NT2/D1 (cell line): ENCODE data around the gene SLC35A4.

Experiments used
- DNase-seq: peaks from one replicate; pipeline ENCODE4 v3.0.0-alpha.2; 2011; ENCODE audit warnings: low read depth, low spot score
- H3K27me3 ChIP-seq: 2 replicates; pipeline ENCODE4 v1.6.0; 2011; ENCODE audit warnings: mild to moderate bottlenecking; ENCODE audit not compliant: insufficient read length, insufficient read depth
- H3K36me3 ChIP-seq: 2 replicates; pipeline ENCODE4 v1.6.1; 2011; ENCODE audit warnings: mild to moderate bottlenecking, low read length, mixed read lengths; ENCODE audit not compliant: insufficient read depth, insufficient read length
- H3K4me1 ChIP-seq: 2 replicates; pipeline ENCODE4 v1.5.1; 2011; ENCODE audit not compliant: insufficient read depth, insufficient read length
- H3K4me3 ChIP-seq: 2 replicates; pipeline ENCODE4 v1.5.1; 2011; ENCODE audit warnings: low read depth; ENCODE audit not compliant: insufficient read length
- H3K9ac ChIP-seq: 2 replicates; pipeline ENCODE4 v1.6.0; 2011; ENCODE audit warnings: low read depth; ENCODE audit not compliant: insufficient read length
- H3K9me3 ChIP-seq: 2 replicates; pipeline ENCODE4 v1.5.1; 2011; ENCODE audit warnings: mild to moderate bottlenecking, low read length; ENCODE audit not compliant: insufficient read depth
- SUZ12 ChIP-seq: IDR thresholded peaks from 2 replicates; pipeline ENCODE4 v1.6.1; 2011; ENCODE audit not compliant: insufficient read length, insufficient read depth; ENCODE audit errors: extremely low read depth
- YY1 ChIP-seq: IDR thresholded peaks from 2 replicates; pipeline ENCODE4 v1.6.1; 2011; ENCODE audit not compliant: insufficient read length, insufficient read depth
- ZNF274 ChIP-seq: IDR thresholded peaks from 2 replicates; pipeline ENCODE4 v1.6.1; 2011; ENCODE audit warnings: mild to moderate bottlenecking, low read depth, low read length

SLC35A4 gene

GRCh38 chr5:140568443-140569063 is 3.9 kb downstream of the SLC35A4 start:
- H3K4me3 ChIP-seq, result no peak overlapping the region
- H3K36me3 ChIP-seq, result peaks cover 36% of the 10 kb centered on the region
- H3K9ac ChIP-seq, result no peak overlapping the region
- DNase-seq, result no peak
- no peaks in the 10 kb centered on the region for H3K27me3 ChIP-seq
- H3K4me1 ChIP-seq, result peaks cover 9% of the 10 kb centered on the region
- TF ChIP-seq YY1 (no peak), SUZ12 (no peak), ZNF274 (no peak)
- H3K9me3 ChIP-seq, result no peaks in the 10 kb centered on the region

GRCh38 chr5:140569197-140569596 is 4.6 kb downstream of the SLC35A4 start:
- Histone ChIP-seq H3K9ac (no peak overlapping the region), H3K36me3 (peaks cover 36% of the 10 kb centered on the region), H3K4me1 (peaks cover 9% of the 10 kb centered on the region), H3K4me3 (no peak overlapping the region), H3K9me3 (no peaks in the 10 kb centered on the region), H3K27me3 (no peaks in the 10 kb centered on the region)
- no peak for TF ChIP-seq SUZ12
- DNase-seq, result no peak

GRCh38 chr5:140570058-140570457 is 5.4 kb downstream of the SLC35A4 start:
- H3K4me3 ChIP-seq, result no peak overlapping the region
- no peak overlapping the region for H3K9ac ChIP-seq
- H3K4me1 ChIP-seq, result peaks cover 11% of the 10 kb centered on the region
- no peaks in the 10 kb centered on the region for H3K9me3 ChIP-seq
- no peak for DNase-seq
- H3K36me3 ChIP-seq, result peaks cover 36% of the 10 kb centered on the region
- H3K27me3 ChIP-seq, result no peaks in the 10 kb centered on the region
- TF ChIP-seq ZNF274 (no peak), YY1 (no peak), SUZ12 (no peak)

- Histone ChIP-seq H3K9ac (no peak overlapping the region), H3K27me3 (no peaks in the 10 kb centered on the region), H3K9me3 (no peaks in the 10 kb centered on the region), H3K36me3 (peaks cover 36% of the 10 kb centered on the region), H3K4me3 (no peak overlapping the region), H3K4me1 (peaks cover 11% of the 10 kb centered on the region)
- no peak for TF ChIP-seq YY1
- no peak for TF ChIP-seq SUZ12
- no peak for TF ChIP-seq ZNF274
- DNase-seq, result no peak
Measured at GRCh38 chr5:140570488-140570887, 5.9 kb downstream of the SLC35A4 start.

GRCh38 chr5:140571105-140571504 is 6.5 kb downstream of the SLC35A4 start:
- no peak for DNase-seq
- H3K27me3 ChIP-seq, result no peaks in the 10 kb centered on the region
- H3K9me3 ChIP-seq, result no peaks in the 10 kb centered on the region
- peaks cover 32% of the 10 kb centered on the region for H3K36me3 ChIP-seq
- no peak for TF ChIP-seq YY1
- TF ChIP-seq SUZ12, result no peak
- TF ChIP-seq ZNF274, result no peak
- H3K4me1 ChIP-seq, result peaks cover 10% of the 10 kb centered on the region
- H3K9ac ChIP-seq, result no peak overlapping the region
- no peak overlapping the region for H3K4me3 ChIP-seq

- H3K9ac ChIP-seq, result no peak overlapping the region
- no peaks in the 10 kb centered on the region for H3K9me3 ChIP-seq
- no peak for DNase-seq
- H3K4me3 ChIP-seq, result no peak overlapping the region
- peaks cover 8% of the 10 kb centered on the region for H3K36me3 ChIP-seq
- H3K4me1 ChIP-seq, result peaks cover 3% of the 10 kb centered on the region
- H3K27me3 ChIP-seq, result no peaks in the 10 kb centered on the region
- TF ChIP-seq ZNF274 (no peak), SUZ12 (no peak), YY1 (no peak)
Measured at GRCh38 chr5:140573683-140574082, 9.1 kb downstream of the SLC35A4 start.

- Histone ChIP-seq H3K4me1 (peaks cover 2% of the 10 kb centered on the region), H3K9me3 (no peaks in the 10 kb centered on the region), H3K4me3 (no peak overlapping the region), H3K36me3 (peaks cover 8% of the 10 kb centered on the region), H3K9ac (no peak overlapping the region), H3K27me3 (no peaks in the 10 kb centered on the region)
- DNase-seq, result no peak
- TF ChIP-seq ZNF274 (no peak), YY1 (no peak), SUZ12 (no peak)
Measured at GRCh38 chr5:140574165-140574564, 9.5 kb downstream of the SLC35A4 start.

- Histone ChIP-seq H3K9me3 (no peaks in the 10 kb centered on the region), H3K27me3 (no peaks in the 10 kb centered on the region), H3K4me1 (peaks cover 2% of the 10 kb centered on the region), H3K4me3 (no peak overlapping the region), H3K36me3 (peaks cover 3% of the 10 kb centered on the region), H3K9ac (no peak overlapping the region)
- DNase-seq, result no peak
- no peak for TF ChIP-seq ZNF274
- no peak for TF ChIP-seq YY1
- TF ChIP-seq SUZ12, result no peak
Measured at GRCh38 chr5:140575309-140575708, 10.7 kb downstream of the SLC35A4 start.
